ENCODE measurements around the gene ARHGAP10.

The ARHGAP10 gene

DNA sequence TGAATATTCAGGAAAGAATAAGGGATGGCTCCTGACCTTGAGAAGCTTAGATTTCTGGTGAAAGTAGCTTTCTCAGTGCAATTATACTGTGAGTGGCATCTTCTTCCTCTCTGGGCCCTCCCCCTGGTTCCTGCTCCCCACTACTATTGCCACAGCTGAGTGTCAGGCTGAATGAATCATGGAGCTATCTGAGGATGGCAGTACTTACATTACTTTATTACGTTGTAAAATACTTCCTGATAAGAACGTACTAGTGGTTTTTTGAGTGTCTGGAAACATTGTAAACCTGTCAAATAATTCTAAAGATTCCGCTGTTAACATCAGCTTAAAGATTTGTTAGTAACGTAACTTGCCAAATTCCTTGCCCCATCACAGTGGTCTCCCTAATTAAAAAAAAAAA, 36.2 kb downstream of the ARHGAP10 start:
- DNase-seq (ENCODE audit: low read depth) = no peak

- no peak for DNase-seq (ENCODE audit: low read depth)
Measured at GRCh38 chr4:147769386-147769785, 37.5 kb downstream of the ARHGAP10 start.

DNA sequence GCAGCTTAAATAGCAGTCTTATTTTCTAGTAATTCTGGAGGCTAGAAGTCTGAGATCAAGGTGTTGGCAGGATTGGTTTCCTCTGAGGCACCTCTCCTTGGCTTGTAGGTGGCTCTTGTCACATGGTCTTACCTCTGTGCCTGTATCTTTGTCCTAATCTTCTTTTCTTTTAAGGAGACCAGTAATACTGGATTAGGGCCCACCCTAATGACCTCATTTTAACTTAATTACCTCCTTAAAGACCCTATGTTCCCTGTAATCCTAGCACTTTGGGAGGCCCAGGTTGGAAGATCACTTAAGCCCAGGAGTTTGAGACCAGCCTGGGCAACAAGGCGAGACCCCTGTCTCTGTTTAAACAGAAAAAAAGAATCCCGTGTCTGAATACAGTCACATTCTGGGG, 38.9 kb downstream of the ARHGAP10 start:
- DNase-seq (ENCODE audit: low read depth) = no peak

- no peak for DNase-seq (ENCODE audit: low read depth)
Measured at GRCh38 chr4:147772056-147772455, 40.2 kb downstream of the ARHGAP10 start.

GRCh38 chr4:147772459-147772969, 40.6 kb downstream of the ARHGAP10 start:
- DNase-seq (ENCODE audit: low read depth) = no peak

DNA sequence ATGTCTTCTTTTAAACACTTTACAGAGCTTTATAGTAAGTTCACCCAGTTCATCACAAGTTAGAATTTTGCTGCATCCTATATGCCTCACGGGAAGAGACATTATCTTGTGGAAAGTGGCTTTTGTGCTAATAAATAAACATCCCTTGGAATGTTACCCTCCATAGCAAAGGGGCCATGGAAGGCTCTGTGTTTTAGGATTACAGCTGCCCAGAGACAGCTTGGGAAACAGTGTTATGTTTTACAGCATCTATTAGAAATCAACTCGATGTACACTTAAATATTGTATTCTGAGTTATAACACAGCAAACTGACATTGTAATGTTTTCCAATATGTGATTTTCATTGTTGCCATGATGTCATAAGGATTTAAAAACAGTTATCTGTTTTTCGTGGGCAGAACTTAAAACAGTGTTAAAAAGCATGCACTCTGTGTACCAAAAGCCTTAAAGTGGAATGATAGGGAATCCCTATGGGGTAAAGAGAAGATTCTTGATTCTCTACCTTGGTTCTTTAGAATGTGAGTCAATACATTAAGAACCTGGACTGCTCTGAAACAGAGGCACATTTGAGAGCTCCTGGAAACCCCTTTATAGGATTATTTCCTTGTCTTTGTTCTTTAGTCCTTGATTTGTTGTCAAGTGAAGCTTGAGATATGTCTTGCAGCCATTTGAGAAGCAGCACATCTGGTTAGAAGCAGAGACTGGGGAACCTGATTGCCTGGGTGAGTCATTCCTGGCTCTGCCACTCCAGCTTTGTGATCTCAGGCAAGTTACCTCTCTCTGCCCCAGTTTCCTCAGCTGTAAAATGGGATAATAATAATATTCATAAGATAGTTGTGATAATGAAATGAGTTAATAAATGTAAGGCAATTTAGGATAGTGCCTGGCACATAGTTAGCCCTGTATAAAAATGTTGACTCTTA, 41.6 kb downstream of the ARHGAP10 start:
- no peak for DNase-seq (ENCODE audit: low read depth)

GRCh38 chr4:147776716-147777115, 44.8 kb downstream of the ARHGAP10 start:
- DNase-seq (ENCODE audit: low read depth) = no peak

DNA sequence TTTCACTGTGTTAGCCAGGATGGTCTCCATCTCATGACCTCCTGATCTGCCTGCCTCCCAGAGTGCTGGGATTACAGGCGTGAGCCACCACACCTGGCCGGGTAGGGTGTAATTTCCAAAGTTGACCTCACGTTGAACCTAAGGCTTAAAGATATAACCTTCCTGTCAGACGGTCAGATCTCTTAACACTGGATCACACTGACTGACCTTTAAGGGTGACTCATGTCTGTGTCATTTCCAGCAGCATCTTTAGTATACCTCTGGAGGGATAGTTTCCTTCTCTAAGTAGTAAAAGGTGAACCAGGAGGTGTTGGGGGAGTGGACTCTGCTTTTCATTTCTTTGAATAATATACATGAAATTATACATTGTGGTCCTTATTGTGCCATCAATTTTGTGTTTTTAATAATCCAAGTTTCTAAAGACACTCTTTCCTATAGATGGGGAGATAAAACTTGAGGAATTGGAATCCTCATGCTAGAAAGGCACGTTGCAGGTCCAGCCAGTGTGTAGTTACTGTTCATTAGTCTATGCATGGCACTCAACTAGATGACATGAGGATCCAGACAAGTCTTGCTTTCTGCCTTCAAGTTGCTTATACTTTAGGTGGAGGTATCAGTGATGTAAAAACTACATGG, 45.7 kb downstream of the ARHGAP10 start:
- no peak for DNase-seq (ENCODE audit: low read depth)

- DNase-seq (ENCODE audit: low read depth) = no peak
Measured at GRCh38 chr4:147778942-147779341, 47.1 kb downstream of the ARHGAP10 start.

DNA sequence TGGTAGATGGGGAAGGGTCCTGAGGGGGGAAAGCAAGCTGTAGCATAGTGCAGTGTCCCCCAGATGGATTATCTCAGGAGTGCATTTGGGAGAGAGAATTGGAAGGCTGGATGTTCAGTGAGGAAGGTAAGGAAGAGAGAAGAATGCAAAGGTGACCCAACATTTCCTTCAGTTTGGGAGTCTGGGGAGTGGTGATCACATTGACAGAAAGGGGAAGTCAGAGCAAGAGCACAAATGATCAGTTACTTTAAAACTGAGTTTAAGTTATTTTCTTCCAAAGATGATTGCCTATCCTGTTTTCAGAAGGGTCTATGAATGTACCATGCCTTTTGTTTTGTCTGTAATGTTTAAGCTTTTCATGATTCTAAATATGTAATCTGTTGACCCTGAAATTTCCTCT, 47.6 kb downstream of the ARHGAP10 start:
- no peak for DNase-seq (ENCODE audit: low read depth)

- no peak for DNase-seq (ENCODE audit: low read depth)
Measured at GRCh38 chr4:147780137-147780777, 48.4 kb downstream of the ARHGAP10 start.

GRCh38 chr4:147782087-147782781, 50.3 kb downstream of the ARHGAP10 start:
- no peak for DNase-seq (ENCODE audit: low read depth)

DNA sequence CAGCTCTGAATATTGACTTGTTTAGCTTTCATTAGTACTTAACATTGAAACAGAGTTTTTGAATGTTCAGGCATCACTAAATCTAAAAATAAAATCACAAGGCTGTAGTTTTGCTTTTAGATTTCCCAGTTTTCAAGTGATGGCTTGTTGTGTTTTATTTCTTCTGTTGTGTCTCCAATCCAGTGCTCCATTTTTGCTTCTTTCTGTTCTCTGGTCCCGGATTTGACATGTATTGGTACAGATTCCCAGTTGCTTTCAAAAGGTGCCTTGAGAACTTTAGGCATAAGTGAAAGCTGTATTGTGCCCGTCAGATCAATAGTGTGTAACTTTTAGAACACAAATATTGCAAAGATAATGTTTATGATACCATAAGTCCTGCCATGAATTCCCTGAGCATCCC, 53.2 kb downstream of the ARHGAP10 start:
- DNase-seq (ENCODE audit: low read depth) = no peak

- no peak for DNase-seq (ENCODE audit: low read depth)
Measured at GRCh38 chr4:147786031-147786430, 54.1 kb downstream of the ARHGAP10 start.

GRCh38 chr4:147786531-147786930, 54.6 kb downstream of the ARHGAP10 start:
- no peak for DNase-seq (ENCODE audit: low read depth)

DNA sequence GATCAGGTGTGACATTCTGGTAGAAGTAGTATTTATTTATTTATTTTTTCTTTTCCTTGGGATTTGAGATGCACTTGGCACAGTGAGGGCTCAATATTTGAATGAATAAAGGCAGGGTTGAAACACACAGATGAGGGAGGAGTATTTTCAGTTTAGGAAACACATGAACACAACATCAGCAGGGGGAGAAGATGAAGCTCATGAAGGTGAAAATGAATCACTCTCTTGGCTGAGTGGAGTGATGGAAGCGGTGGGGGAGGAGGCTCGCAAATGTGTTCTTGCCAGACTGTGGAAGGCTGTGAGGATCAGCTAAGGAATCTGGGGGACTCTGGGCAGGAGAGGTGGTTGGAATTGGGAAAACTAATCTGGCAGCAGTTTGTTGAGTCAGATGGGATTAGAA, 55.3 kb downstream of the ARHGAP10 start:
- no peak for DNase-seq (ENCODE audit: low read depth)

DNA sequence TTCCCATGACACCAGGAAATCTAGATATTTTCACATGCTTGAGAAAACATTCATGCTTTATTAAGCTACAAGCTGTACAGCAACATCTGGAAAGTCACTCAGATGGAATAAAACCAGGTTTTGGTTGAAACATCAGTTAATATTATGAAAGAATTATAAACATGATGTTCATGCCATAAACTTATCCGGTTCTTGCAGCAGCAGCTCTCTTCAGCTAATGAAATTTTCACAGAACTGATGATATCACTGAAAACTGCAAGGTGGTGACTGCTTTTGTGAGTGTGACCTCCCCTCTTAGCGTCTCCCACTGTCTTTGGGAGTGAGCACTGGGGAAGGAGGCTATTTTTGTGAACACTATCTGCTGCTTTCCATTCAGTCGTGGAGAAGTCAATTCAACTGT, 56.9 kb downstream of the ARHGAP10 start:
- DNase-seq (ENCODE audit: low read depth) = no peak

DNA sequence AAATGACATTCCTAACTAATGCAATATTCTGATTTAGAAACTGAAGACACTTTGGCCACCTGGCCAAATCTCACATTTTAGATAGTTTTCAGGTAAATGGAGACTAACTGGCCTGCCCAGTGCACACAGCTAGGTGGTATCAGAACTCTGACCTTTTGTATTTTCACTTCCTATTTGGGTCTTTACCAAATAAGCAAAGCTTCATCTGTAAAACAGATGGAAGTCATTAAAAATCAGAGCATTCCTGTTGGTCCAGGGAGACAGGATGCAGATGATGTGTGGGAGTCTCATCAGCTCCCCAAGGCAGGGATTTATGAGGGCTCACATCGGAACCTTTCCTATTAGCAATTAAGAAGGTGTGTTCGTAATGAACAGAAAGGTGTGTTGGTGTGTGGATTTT, 57.7 kb downstream of the ARHGAP10 start:
- DNase-seq (ENCODE audit: low read depth) = no peak

- DNase-seq (ENCODE audit: low read depth) = no peak
Measured at GRCh38 chr4:147790412-147790811, 58.5 kb downstream of the ARHGAP10 start.

DNA sequence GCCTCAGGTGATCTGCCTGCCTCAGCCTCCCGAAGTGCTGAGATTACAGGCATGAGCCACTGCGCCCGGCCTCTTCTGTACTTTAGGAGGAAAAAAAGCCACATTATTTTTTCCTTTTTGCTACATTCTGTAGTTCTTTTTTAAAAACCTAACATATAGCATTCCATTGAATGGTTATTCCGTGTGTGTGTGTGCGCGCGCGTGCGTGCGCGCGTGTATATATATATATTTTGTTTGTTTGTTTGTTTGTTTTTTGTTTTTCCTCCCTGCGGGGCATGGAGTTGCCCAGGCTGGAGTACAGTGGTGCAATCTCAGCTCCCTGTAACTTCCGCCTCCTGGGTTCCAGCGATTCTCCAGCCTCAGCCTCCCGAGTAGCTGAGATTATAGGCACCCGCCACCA, 59.5 kb downstream of the ARHGAP10 start:
- DNase-seq (ENCODE audit: low read depth) = no peak

GRCh38 chr4:147791865-147792264, 60.0 kb downstream of the ARHGAP10 start:
- DNase-seq (ENCODE audit: low read depth) = no peak
